Transverse colon (tissue), 4 donors: ENCODE measurements around the gene IRF2. TPM values are rescaled to one million over a fixed set of nuclear protein-coding genes. Genes with fewer than 3 reads are reported as not detected.
A peak's percentile ranks its signal among the peaks of the same experiment; 100 is the strongest.
"Not testable (repeated sequence)": the region's sequence is repeated elsewhere in the genome, so short reads cannot be mapped to it uniquely, and the experiment has no call there.

Source experiments
- DNase-seq: peaks from one replicate; pipeline ENCODE4 v3.0.0-alpha.2; 2019
- H3K27ac ChIP-seq, 4 donors: fragments of 200-600 bp; sonication (generic); 2 replicates each; pipeline ENCODE4 v1.5.1; 2016 to 2018; ENCODE audit warnings: inconsistent platforms in 4 of 4
- H3K27me3 ChIP-seq: fragments of 200-600 bp; sonication (generic); 2 replicates; pipeline ENCODE4 v1.5.1; 2017; ENCODE audit warnings: inconsistent platforms
- H3K36me3 ChIP-seq, 4 donors: fragments of 200-600 bp; sonication (generic); 2 replicates each; pipeline ENCODE4 v1.5.1; 2017 to 2019; ENCODE audit warnings: inconsistent platforms in 4 of 4
- H3K4me1 ChIP-seq, 4 donors: fragments of 200-600 bp; sonication (generic); 2 replicates each; pipeline ENCODE4 v1.5.1; 2017 to 2020; ENCODE audit warnings: inconsistent platforms in 4 of 4
- H3K4me3 ChIP-seq, 4 donors: fragments of 200-600 bp; sonication (generic); 1 replicate in 1 of 4; 2 replicates in 3 of 4; pipeline versions ENCODE4 v1.5.1 to v1.6.1; 2017 to 2019; ENCODE audit warnings: inconsistent platforms in 4 of 4
- H3K9me3 ChIP-seq, 2 donors: fragments of 200-600 bp; sonication (generic); 2 replicates each; pipeline ENCODE4 v1.5.1; 2017 to 2019; ENCODE audit warnings: inconsistent platforms in 2 of 2
- CTCF ChIP-seq, 5 experiments: fragments of 200-600 bp in 3 of 5; fragments of 450-650 bp in 2 of 5; sonication (generic) in 3 of 5; IDR thresholded peaks; 1 replicate in 2 of 5; 2 replicates in 3 of 5; pipeline ENCODE4 v1.5.1; 2016 to 2017; ENCODE audit warnings: antibody characterized with exemption in 5 of 5, inconsistent platforms in 3 of 5, mild to moderate bottlenecking in 2 of 5, moderate library complexity in 1 of 5
- EP300 ChIP-seq: sonication (generic); formaldehyde crosslinking; IDR thresholded peaks from one replicate; pipeline ENCODE4 v1.6.1; 2017; ENCODE audit warnings: antibody characterized with exemption, low read depth
- POLR2A ChIP-seq: fragments of 450-650 bp; IDR thresholded peaks from one replicate; pipeline ENCODE4 v1.6.1; 2016; ENCODE audit warnings: antibody characterized with exemption, mild to moderate bottlenecking, moderate library complexity
- POLR2AphosphoS5 ChIP-seq, 3 donors: sonication (generic); formaldehyde crosslinking; IDR thresholded peaks; one replicate each; pipeline ENCODE4 v1.6.1; 2016; ENCODE audit warnings: antibody characterized with exemption in 3 of 3
- WGBS, 2 donors: methylation state at CpG; one replicate each; pipeline ENCODE4 v1.1.5; 2018; ENCODE audit warnings: low coverage in 1 of 2; 5-methylcytosine and 5-hydroxymethylcytosine counted together
- in situ Hi-C, 4 donors: fragments of 200-750 bp; cut with MboI; loops; one replicate each; pipeline versions ENCODE4 v1.15.0 to v1.15.1; 2017; ENCODE audit warnings: low sequenced_read_pairs in 3 of 4, low pct_ligation_motif_present in 1 of 4, low pct_unique_long_range_greater_than_20kb in 1 of 4
- intact Hi-C: fragments of 100-400 bp; cut with DNase I; formaldehyde crosslinking; loops from one replicate; pipeline ENCODE4 v1.15.1; 2023; ENCODE audit warnings: low total_unique reads
- total RNA-seq, 4 donors: library from RNA; depleted of rRNA; stranded (reverse); fragments of >200 nt; gene quantifications; one replicate each; pipeline ENCODE4 v1.1.0, GENCODE V29; 2016

IRF2 gene
- total RNA-seq, 4 donors from 2014 or later, result 15.3 to 85.3 (median 42.5) TPM

- Histone ChIP-seq H3K27ac (peak overlapping the region; percentile 83 to 92 (median 90)), H3K4me3 (peak overlapping the region in 2 of 4 donors; percentile 14 to 25), H3K27me3 (no peaks in the 10 kb centered on the region), H3K36me3 (peaks cover 0 to 8% (median 2%) of the 10 kb centered on the region in 4 donors), H3K9me3 (no peaks in the 10 kb centered on the region), H3K4me1 (peaks cover 39 to 74% (median 54%) of the 10 kb centered on the region in 4 donors)
- DNase-seq, result peak; percentile 32
- in situ Hi-C loops, result no loop called here
- TF ChIP-seq POLR2A (no peak), POLR2AphosphoS5 (IDR thresholded peaks at IDR 0.05) (no peak), CTCF (IDR thresholded peaks at IDR 0.05) (no peak), EP300 (no peak)
- intact Hi-C loops, result no loop called here
- WGBS, 2 donors, result 13 to 23% methylated on average over 2 to 8 of the region's 8 CpGs
Observed at GRCh38 chr4:184383497-184384055, 90.8 kb downstream of the IRF2 start.

- H3K36me3 ChIP-seq, result no peaks in the 10 kb centered on the region
- WGBS, 2 donors, result 27 to 31% methylated on average over 9 to 12 of the region's 12 CpGs
- H3K9me3 ChIP-seq, result no peaks in the 10 kb centered on the region
- TF ChIP-seq EP300, result no peak
- H3K4me1 ChIP-seq, result peaks cover 39 to 68% (median 53%) of the 10 kb centered on the region in 4 donors
- no peaks in the 10 kb centered on the region for H3K27me3 ChIP-seq
- in situ Hi-C loops, result no loop called here
- intact Hi-C loops, result no loop called here
- H3K27ac ChIP-seq, result peak overlapping the region; percentile 83 to 92 (median 90)
- no peak overlapping the region for H3K4me3 ChIP-seq
- DNase-seq, result peak; percentile 37
Observed at GRCh38 chr4:184382189-184382846, 92.0 kb downstream of the IRF2 start.

- Histone ChIP-seq H3K9me3 (no peaks in the 10 kb centered on the region), H3K4me1 (peaks cover 31 to 52% (median 44%) of the 10 kb centered on the region in 4 donors), H3K36me3 (no peaks in the 10 kb centered on the region), H3K27ac (peak overlapping the region in 3 of 4 donors; percentile 11 to 89 (median 25)), H3K4me3 (no peak overlapping the region), H3K27me3 (no peaks in the 10 kb centered on the region)
- no peak for TF ChIP-seq CTCF (IDR thresholded peaks at IDR 0.05)
- no peak for TF ChIP-seq POLR2A
- no peak for TF ChIP-seq POLR2AphosphoS5 (IDR thresholded peaks at IDR 0.05)
- TF ChIP-seq EP300, result no peak
- WGBS, 2 donors, result 0 to 55% methylated on average over 1 to 4 of the region's 4 CpGs
- intact Hi-C loops (no loop called here), in situ Hi-C loops (no loop called here)
- no peak for DNase-seq
Observed at GRCh38 chr4:184380707-184381106, 93.6 kb downstream of the IRF2 start.

GRCh38 chr4:184380214-184380613, 94.1 kb downstream of the IRF2 start:
- peak overlapping the region in 1 of 4 donors; percentile 25 for H3K27ac ChIP-seq
- peaks cover 26 to 47% (median 40%) of the 10 kb centered on the region in 4 donors for H3K4me1 ChIP-seq
- in situ Hi-C loops, H3K9me3 ChIP-seq, H3K4me3 ChIP-seq, H3K36me3 ChIP-seq, H3K27me3 ChIP-seq, DNase-seq, intact Hi-C loops: not testable (repeated sequence)
- 89 to 100% methylated on average over 1 to 5 of the region's 5 CpGs for WGBS, 2 donors

- 90 to 100% methylated on average over 1 of the region's 1 CpG for WGBS, 2 donors
- Histone ChIP-seq H3K4me1 (peaks cover 0 to 17% (median 7%) of the 10 kb centered on the region in 4 donors), H3K4me3 (no peak overlapping the region), H3K36me3 (no peaks in the 10 kb centered on the region), H3K9me3 (no peaks in the 10 kb centered on the region), H3K27me3 (no peaks in the 10 kb centered on the region), H3K27ac (no peak overlapping the region)
- in situ Hi-C loops (no loop called here), intact Hi-C loops (loop anchor here (1.0 kb wide), 1 partner anchor 13 kb away; no protein-coding TSS in a partner anchor)
- TF ChIP-seq CTCF (IDR thresholded peaks at IDR 0.05) (no peak), POLR2AphosphoS5 (IDR thresholded peaks at IDR 0.05) (no peak), EP300 (no peak), POLR2A (no peak)
- no peak for DNase-seq
Observed at GRCh38 chr4:184376923-184377322, 97.4 kb downstream of the IRF2 start.
